GM19324 (cell line): ENCODE measurements around the gene NACC2.

ENCODE experiments used
- ATAC-seq: cut with Tn5 transposase; IDR thresholded peaks from one replicate; pipeline ENCODE4 v1.9.1; 2021; ENCODE audit warnings: mild to moderate bottlenecking, moderate library complexity; ENCODE audit not compliant: unreplicated experiment, low FRiP score

The NACC2 gene

DNA sequence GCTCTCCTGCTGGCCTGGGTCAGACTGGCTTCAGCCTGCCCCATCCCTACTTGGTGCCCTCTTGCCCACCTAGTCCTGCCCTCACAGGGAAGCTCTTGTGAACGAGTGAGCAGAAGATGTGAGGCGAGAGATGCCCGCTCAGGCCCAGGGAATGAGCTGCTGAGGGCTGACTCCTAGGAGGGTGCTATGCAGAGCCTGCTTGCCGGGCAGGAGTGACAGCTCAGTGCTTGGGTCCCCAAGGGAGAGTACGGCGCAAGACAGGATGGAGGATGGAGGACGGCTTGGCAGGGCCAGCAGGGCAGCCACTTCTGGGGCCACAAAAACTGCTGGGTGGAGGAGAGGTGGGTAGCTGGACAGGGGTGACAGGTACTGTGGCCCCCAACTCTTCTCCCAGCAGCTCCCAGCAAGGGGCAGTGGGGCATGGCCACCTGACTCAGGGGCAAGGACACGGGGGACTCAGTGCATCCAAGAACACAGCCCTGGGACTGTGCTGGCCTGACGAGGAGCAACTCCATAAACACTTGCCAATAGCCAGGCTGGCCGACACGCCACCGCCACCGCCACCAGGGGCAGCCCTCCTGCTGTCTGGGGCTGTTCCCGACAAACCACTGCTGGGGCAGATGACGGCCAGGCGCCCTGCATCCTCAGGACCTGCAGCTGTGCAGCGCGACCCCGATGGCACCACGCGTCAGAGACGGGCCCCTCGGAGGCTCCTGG lies 78.4 kb downstream of the NACC2 start:
- ATAC-seq, result no peak

DNA sequence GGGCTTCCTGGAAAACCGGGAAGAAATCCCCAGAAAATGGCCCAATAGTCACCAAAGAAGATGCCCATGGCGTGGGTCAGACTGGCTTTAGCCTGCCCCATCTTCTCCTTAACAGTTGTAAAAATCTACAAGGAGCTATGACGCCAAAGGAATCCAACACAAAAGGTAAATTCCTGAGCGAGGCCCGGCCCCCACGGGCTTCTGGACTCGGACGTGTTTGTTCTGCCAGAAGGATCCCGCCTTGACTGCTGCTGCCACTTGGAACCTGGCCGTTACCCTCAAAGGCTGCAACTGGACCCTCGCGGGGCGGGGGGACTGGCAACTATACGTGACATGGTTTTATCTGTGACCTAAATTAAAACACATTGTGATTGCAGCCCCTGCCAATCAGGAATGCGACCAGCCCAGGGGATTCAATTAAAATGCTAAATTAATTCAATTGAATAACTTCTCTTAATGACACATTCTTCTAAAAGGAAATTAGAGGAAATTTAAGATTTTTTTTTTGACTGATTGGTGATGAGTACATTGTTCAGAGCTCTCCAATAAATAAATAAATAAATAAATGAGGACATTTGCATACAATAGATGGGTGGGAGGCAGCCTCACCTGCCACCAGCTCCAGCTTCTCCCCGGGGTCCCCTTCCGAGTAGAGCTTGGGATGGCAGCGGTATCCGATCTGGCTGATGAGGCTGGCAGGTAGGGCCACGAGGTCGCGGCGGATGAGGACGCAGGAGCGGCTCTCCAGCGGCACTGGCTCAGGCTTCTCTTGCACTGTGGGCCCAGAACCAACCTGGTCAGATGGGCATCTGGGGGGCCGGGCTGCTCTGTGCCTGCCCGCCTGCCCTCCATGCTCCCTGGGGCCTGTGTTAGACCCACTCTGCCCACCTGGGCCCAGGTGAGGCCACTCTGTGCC lies 79.2 kb downstream of the NACC2 start:
- no peak for ATAC-seq

GRCh38 chr9:136014924-136015633 lies 80.0 kb downstream of the NACC2 start:
- ATAC-seq, result no peak

DNA sequence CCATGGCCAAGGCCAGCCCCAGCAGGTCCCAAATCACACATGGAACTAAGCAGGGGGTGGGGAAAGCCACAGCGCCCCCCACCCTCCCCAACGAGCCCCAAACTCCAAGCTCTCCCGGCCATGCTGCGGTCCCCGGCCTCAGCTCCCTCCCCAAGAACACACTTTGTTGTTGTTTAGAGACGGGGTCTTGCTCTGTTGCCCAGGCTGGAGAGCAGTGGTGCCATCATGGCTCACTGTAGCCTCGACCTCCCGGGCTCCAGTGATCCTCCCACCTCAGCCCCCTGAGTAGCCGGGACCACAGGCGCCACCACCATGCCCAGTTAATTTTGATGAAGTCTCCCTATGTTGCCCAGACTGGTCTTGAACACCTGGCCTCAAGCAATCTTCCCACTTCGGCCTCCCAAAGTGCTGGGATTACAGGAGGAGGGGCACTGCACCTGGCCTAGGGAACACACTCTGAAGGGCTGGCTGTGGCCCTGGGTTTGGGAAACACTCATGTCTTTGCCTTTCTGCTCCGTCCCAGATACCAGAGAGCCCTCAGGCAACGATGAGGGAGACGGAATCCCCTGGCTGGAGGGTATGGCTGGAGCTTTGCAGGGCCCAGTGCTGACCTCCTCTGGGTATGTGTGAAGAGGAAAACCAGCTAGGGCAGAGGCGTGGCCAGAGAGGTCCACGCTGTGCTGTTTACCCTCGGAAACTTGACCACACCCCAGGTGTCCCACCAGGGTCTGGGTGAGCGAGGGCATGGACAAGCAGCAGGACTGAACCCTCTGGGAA lies 80.8 kb downstream of the NACC2 start:
- ATAC-seq, result no peak

DNA sequence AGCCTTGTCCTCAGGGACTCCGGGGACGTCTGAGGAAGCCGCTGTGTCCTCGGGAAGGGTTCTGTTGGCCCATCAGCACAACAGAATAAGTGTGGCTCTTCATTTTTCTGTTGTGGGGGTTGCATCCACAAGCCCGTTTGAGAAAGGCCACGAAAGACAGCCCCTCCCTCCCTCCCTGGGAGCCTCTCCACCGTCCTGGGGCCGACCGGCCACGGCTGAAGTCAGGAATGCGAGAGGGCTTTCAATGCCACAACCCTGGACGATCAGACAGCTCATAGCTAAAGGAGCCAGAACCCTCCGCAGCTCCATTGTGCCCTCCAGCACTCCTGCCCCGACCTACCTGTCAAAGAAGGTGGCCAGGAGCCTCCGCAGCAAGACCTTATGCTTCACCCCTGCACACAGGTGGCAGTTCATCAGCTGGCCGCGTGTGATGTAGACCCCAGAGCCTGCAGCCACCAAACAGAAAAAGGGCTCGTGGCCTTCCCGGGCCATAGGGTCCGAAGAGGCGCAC lies 81.5 kb downstream of the NACC2 start:
- no peak for ATAC-seq

- no peak for ATAC-seq
Measured at GRCh38 chr9:136013116-136013515, 82.0 kb downstream of the NACC2 start.

- ATAC-seq, result no peak
Measured at GRCh38 chr9:136012651-136013050, 82.4 kb downstream of the NACC2 start.

- ATAC-seq, result no peak
Measured at GRCh38 chr9:136011703-136012496, 83.2 kb downstream of the NACC2 start.

DNA sequence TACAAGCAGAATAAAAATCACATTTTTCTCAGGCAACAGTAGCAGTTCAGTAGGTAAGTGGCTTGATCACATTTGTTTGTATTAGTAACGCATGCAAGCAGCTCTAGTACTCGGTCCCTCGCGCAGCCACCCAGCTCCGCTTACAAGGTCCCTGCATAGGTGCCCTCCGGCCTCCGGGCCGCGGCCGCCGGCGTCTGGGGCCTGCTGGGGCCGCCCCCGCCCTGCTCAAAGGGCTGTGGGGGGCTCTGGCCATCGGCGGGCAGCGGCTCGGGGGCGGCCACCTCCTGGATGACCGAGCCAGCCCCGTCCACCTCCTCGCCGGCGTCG lies 83.8 kb downstream of the NACC2 start:
- ATAC-seq, result no peak

DNA sequence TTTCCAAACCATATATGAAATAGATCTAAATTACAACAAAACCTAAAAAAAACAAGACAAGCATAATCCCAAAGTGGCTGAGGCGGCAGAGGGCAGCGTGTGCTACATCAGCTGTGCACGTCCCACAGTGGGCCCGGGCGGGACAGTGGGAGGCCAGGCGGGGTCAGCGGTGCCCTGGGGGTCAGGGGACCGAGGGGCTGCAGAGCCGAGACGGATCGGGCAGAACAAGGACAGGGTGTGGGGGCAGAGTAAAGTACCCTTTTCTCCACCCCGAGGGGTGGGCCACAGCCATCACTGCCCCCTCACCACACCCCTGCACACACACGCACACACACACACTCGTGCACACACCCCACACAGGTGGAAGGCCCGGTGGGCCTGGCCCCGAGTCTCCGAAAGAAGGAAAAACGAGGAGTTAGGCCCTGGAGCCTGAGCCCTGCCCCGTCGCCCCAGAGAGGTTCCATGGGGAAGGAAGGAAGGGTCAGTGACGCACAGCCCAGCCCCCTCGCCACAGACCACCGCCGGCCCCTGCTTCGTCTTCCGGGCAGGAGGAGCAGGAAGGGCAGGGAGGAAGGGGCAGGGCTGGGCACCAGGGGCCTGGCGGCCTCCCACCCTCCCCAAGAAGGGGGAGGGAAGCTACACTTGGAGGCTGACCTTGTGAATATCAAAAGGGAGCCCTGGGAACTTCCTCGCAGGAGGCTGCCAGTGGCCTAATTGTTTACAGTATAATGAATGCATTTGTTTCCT lies 84.3 kb downstream of the NACC2 start:
- ATAC-seq, result no peak

GRCh38 chr9:136010176-136010575 lies 84.9 kb downstream of the NACC2 start:
- ATAC-seq, result no peak

GRCh38 chr9:136009516-136009915 lies 85.6 kb downstream of the NACC2 start:
- ATAC-seq, result no peak

DNA sequence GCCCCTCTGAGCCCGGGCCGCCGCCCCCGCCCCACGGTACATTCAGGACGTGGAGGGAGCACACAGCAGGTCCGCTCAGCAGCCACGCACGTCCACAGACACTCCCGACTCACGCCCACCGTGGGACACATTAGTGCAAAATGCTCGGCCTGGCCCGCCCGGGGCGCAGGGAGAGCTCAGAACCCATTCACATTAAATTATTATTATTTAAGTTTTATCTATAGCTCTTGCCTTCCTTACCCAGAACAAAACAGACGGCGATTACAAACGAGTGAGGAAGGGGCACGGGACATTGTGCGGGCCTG lies 86.4 kb downstream of the NACC2 start:
- no peak for ATAC-seq

DNA sequence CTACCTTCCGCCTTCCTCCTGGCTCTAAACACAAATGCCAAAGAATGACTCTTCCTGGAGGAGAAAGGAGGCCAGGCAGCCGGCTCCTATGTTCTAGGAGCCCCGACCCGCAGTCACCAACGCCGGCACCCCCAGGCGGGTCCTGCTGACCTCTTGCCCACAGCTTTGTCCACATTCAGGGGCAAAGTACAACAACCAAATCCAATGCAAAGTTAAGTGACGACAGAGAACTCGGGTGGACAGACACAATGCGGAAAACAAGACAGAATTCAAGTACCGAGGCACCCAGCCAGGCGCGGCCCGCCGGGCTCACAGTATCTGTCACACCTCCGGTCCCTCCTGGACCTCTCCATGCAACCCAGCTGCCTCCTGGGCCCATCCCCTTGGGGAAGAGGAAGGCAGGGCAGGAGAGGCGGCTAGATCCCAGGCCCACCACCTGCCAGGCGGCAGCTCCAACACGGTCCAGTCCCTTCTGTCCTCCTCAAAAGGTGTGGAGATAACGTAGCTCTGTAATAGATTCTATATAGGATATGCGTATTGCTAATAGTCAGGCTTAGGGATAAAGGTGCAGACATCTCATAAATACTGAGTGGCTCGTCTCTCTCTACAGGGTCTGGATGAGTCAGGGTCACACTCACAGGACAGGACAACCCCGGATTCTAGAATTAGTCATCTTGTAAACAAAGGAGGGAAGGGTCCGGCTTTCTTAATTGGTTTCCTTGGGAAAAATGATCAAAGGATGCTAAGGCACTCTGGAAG lies 87.0 kb downstream of the NACC2 start:
- ATAC-seq, result no peak

DNA sequence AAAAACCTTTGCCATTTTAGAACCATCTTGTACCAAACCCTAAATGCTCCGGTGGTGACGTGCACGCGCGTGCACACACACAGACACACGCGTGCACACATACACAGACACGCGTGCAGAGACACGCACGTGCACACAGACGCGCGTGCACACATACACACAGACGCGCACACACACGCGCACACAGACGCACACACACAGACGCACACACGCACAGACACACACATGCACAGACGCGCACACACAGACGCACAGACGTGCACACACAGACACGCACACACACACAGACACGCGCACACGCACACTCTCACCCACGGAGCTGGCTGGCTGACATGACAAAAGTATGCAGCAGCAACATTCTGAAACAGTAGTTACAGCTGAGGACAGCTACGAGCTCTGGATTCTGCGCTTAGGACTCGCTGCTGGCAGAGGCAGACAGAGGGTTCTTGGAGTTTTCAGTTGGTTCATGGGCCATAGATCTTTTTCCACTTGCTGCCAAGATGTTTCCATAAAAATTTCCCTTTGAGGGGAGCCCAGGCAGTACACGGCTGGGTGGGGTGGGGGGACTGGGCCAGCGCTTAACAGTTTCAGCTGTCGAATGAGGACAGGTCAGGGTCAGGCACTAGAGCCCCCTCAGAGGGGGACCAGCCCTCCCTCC lies 87.7 kb downstream of the NACC2 start:
- ATAC-seq, result no peak

GRCh38 chr9:136006169-136006568 lies 88.9 kb downstream of the NACC2 start:
- ATAC-seq, result no peak

DNA sequence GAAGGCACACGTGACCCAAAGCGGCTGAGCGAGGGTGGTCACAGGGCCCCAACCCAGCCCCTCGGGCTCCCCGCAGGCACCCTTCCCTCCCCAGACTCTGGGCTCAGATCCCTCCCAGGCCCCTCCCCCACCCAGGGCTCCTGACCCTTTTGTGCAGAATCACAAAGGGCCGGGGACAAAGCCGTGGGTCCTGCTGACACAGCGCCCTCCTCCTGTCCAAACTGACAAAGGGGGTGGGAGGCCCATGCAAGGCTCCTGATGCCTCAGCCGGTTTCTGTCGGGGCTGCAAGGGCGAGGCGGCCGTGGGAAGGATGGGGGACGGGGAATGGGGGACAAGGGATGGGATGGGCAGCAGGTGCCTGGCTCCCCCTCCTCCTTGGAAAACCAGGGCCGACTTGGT lies 90.4 kb downstream of the NACC2 start:
- no peak for ATAC-seq

- no peak for ATAC-seq
Measured at GRCh38 chr9:136004219-136004618, 90.9 kb downstream of the NACC2 start.
